Measurements from ENCODE around the gene KIF3B.
"Not testable (repeated sequence)": the region's sequence is repeated elsewhere in the genome, so short reads cannot be mapped to it uniquely, and the experiment has no call there.

Gene KIF3B

GRCh38 chr20:32248043-32248442 is 29.4 kb upstream of the KIF3B start:
- no peak for DNase-seq (ENCODE audit: low read depth)

DNA sequence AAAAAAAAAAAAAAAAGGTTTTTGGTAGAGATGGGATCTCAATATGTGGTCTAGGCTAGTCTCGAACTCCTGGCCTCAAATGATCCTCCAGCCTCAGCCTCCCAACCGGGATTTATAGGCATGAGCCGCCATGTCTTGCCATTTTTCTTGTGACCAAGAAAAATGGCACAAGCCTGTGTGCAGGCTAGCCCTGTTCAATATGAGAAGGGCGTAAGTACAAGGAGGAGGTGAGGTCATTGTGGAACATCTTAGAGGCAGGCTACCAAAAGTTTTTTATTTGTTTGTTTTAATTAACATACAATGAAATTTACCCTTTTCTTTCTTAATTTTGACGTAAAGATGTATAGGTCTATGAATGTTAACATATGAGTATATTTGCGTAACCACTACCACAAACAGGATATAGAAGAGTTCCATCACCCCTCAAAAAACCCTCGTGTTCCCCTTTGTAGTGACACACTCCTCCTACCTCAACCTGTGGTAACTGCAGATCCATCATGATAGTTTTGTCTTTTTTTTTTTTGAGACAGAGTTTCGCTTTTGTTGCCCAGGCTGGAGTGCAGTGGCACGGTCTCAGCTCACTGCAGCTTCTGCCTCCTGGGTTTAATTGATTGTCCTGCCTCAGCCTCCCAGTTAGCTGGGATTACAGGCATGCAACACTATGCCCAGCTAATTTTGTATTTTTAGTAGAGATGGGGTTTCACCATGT is 28.3 kb upstream of the KIF3B start:
- no peak for DNase-seq (ENCODE audit: low read depth)

GRCh38 chr20:32251470-32251869 is 26.0 kb upstream of the KIF3B start:
- no peak for DNase-seq (ENCODE audit: low read depth)

- DNase-seq (ENCODE audit: low read depth): peak; percentile 78
These were observed 25.3 kb upstream of the KIF3B start for GRCh38 chr20:32252189-32252588.

GRCh38 chr20:32260973-32261372 is 16.5 kb upstream of the KIF3B start:
- not testable (repeated sequence) for DNase-seq (ENCODE audit: low read depth)

DNA sequence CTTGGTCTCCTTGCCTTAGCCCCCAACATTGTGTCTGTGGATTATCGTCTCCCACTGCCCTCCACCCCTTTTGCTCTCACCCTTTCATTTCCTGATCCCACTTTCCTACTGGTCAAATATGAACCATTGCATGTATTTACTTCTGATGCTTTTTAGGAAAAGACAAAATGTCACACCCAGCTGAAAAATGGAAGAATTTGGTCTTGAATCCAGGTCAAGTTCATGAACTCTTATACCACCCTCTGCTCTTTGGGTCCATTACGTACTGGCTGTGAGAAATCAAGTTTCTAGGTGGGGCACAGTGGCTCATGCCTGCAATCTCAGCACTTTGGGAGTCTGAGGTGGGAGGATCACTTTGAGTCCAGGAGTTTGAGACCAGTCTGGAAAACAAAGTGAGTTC is 15.8 kb upstream of the KIF3B start:
- DNase-seq (ENCODE audit: low read depth): no peak

DNA sequence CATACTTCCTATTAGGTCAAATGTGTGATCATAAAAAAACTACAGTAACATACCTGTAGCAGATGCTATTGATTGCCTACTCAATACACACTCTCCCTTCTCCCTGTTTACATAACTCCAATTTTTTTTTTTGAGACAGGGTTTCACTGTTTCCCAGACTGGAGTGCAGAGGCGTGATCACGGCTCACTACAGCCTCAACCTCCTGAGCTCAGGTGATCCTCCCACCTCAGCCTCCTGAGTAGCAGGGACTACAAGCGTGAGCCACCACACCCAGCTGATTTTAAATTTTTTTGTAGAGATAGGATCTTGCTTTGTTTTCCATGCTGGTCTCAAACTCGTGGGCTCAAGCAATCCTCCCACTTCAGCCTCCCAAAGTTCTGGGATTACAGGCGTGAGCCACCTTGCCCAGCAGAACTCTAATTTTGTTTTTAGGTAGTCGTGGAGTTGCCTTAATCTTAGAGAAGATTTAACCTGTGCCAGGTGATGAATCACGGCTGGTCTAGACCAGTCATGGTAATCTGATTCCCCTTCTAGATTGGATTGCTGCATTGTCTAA is 14.0 kb upstream of the KIF3B start:
- no peak for DNase-seq (ENCODE audit: low read depth)

DNA sequence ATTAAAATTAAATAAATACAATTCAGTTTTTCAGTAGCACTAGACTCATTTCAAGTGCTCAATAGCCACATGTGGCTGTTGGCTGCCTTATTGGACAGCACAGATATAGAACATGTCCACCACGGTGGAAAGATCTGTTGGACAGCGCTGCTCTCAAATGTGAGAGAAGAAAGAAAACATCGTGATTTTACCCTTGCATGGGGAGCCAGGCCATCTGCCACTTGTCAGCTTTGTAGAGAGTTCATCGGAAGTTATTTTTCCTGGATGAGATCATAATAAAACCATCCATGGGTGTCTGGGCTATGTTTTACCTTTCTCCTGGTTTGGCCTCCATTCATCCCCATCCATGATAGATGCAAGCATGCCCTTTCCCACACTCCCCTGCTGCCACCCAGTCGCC is 5.8 kb upstream of the KIF3B start:
- no peak for DNase-seq (ENCODE audit: low read depth)

DNA sequence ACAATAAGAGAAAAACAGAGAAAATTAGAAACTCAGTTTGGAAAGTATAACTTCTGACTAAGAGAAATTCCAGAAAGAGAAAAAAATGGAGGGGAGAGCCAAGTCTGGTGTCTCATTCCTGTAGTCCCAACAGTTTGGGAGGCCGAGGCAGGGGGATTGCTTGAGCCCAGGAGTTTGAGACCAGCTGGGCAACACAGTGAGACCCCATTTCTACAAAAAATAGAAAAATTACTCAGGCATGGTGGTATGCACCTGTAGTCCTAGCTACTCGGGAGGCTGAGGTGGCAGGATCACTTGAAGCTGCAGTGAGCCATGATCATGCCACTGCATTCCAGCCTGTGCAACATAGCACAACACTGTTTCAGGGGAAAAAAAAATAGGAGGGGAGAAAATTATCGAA is 3.1 kb upstream of the KIF3B start:
- DNase-seq (ENCODE audit: low read depth): no peak

- not testable (repeated sequence) for DNase-seq (ENCODE audit: low read depth)
These were observed 2.3 kb upstream of the KIF3B start for GRCh38 chr20:32275163-32275562.

DNA sequence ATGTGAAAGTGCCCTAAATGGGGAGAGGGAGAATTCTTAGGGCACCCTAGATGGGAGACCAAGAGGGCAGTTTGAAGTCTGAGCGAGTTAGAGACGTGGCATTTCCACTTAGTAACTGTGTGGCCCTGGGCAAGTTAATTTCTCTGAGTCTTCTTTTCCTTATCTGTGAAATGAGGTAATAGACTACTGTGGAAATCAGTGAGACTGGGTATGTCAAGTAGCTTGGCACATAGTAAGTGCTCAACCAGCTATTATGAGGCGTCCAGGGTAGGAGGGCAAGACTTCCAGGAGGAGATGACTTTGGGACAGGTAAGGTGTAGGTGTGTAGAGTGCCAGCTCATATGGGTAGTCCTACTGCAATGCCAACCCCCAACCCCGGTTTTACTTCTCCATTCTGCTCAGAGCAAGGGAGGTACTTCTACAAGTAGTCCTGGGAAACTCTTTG is 770 bp downstream of the KIF3B start:
- no peak for DNase-seq (ENCODE audit: low read depth)

DNA sequence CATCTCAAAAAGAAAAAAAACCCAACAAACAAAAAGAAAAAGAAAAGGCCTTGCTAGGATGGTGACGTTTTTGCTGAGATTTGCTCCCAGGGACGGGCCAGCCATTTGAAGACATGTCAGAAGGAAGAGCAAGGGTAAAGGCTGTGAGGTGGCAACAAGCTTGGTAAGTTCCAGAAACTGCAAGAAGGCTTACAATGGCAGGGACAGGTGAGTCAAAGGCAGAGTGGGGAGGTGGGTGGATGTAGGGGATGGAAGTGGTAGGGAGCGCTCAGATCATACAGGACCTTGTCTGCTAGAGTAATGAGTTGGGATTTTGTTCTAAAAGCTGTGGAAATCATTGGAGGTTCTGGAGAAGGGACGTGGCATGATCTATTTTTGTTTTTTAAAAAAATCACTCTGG is 4.3 kb downstream of the KIF3B start:
- no peak for DNase-seq (ENCODE audit: low read depth)

DNA sequence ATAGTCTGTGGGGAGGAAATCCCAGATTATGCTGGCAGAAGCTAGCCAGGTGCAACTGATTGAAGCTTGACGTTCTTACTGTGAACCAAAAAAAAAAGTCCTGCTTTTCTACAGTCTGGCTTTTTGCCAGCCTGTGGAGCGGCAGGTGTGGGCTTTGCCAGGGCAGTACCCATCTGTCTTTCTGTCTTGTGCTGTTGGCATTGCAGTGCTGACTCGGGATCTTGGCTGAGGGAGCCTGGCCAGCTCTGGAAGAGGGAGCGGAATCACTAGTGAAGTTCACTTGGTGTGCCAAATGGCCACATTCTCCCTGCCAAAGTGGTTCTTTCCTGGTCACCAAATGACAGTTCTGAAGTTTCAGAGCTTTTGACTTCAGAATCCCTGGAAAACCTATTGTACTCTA is 5.0 kb downstream of the KIF3B start:
- no peak for DNase-seq (ENCODE audit: low read depth)

DNA sequence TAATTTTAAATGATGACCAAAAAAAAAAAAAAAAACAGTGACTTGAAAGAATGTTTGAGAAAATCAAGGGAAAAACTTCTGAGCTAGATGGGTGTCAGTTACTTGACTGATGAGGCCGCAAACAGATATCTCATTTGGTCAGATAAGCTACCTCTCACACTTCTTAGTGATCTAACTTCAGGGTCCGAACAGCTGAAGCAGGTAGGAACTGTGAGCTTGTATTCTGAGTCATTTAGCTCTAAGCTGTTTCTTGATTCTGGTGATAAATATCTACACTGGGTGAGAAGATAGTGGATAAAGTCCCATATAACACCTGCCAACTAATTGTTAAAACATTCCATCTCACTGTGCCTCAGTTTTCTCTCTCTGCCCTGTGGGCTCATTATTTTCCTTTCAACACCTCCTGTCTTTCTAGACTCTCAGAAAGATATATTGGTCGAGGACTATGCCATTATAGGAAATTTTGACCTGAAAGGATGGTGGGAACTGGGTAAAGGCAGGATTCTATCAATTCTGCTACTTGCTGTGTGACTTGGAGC is 7.7 kb downstream of the KIF3B start:
- no peak for DNase-seq (ENCODE audit: low read depth)

DNA sequence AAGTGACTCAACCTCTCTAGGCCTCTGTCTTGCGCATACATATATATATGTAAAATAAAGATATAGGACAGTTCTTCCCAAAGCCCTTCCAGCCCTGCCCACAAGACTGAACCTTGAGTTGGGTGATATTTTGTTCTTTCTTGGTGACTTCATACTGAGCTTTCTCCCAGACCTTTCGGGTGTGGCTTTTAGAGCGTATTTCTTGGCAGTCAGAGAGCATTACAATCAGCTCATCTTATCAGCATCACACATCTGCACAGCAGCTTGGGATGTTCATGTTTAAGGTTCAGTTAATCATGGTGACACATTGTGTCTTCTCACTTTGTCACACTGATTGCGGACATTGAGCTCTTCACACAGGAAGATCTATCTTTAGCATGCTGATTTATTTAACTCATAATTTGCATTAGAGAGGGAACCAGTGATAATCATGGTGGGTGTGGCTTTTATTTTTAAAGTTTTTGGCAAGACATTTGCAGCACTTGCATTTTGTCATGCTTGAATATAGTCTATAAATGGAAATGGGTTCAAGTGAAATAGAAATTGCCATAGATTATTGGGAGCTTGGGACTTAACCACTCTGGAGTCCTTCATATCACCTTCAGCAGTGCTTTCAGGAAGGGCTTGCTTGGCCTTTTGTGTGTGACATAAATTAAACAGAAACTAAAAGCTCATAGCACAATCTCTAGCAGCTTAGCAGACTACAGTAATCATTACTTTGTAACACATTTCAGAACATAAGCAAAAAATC is 8.3 kb downstream of the KIF3B start:
- no peak for DNase-seq (ENCODE audit: low read depth)

DNA sequence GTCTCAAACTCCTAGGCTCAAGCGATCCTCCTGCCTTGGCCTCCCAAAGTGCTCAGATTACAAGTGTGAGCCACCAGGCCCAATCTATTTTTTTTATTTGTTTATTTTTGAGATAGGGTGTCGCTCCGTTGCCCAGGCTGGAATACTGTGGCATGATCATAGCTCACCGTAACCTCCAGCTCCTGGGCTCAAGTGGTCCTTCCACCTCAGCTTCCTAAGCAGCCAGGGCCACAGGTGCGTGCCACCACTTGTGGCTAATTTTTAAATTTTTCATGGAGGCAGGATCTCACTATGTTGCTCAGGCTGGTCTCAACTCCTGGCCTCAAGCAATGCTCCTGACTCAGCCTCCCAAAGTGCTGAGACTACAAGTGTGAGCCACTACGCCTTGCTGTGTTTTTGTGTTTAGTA is 9.8 kb downstream of the KIF3B start:
- DNase-seq (ENCODE audit: low read depth): no peak

GRCh38 chr20:32288225-32288849 is 10.9 kb downstream of the KIF3B start:
- no peak for DNase-seq (ENCODE audit: low read depth)

- not testable (repeated sequence) for DNase-seq (ENCODE audit: low read depth)
These were observed 11.8 kb downstream of the KIF3B start for GRCh38 chr20:32289299-32289660.

- DNase-seq (ENCODE audit: low read depth): no peak
These were observed 12.4 kb downstream of the KIF3B start for GRCh38 chr20:32289661-32290431.

DNA sequence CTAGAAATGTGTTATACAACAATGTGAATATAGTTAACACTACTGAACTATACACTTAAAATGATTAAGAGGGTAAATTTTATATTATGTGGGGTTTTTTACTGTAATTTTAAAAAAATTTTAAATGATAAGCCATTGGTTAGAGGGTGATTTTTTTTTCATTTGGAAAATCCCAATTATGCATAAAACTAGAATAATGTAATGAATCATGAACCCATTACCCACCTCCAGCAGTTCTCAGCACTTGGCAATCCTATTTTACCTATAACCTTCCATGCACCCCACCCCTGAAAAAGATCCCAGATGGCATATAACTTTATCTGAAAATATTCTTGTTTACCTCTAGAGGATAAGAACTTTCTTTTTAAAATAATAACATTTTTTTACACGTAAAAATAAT is 13.7 kb downstream of the KIF3B start:
- no peak for DNase-seq (ENCODE audit: low read depth)

DNA sequence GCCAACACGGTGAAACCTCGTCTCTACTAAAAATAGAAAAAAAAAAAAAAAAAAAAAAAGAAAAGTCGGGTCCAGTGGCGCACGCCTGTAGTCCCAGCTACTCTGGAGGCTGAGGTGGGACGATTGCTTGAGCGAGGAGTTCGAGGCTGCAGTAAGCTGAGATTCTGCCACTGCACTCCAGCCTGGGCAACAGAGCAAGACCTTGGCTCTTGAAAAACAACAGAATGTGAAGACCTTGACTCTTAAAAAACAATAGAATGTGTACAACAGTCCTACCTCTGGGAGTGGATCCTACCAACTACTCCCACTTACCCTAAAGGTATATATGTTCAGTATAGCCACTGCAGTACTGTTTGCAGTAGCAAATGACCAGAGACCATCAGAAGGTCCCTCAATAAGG is 15.1 kb downstream of the KIF3B start:
- no peak for DNase-seq (ENCODE audit: low read depth)

DNA sequence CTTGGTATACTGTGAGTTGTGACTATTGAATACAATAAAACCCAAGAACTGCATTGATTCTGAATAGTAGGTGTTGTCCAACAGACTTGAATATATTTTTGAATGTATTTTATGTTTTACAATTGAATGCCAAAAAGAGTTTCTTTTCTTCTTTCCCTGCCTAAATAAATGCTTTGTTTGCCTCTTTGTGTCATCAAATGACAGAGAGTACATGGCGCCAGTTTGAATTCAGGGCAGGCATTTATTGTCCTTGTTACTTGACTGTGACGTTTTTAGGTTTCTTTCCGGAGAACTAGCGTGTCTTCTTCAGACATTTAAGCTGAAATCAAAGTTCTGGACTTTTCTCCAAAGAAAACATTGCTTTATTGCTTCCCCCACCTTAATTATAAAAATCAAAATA is 16.6 kb downstream of the KIF3B start:
- DNase-seq (ENCODE audit: low read depth): no peak

Data from stimulated activated CD8-positive, alpha-beta memory T cell treated with anti-CD3 and anti-CD28 coated beads, Interleukin-4, amount 100 ng/mL, for 24 hours (primary cell).